HG03280 (cell line): ENCODE results near the gene GPAT2.
"Not testable (repeated sequence)": the region's sequence is repeated elsewhere in the genome, so short reads cannot be mapped to it uniquely, and the experiment has no call there.

Experiments used
- ATAC-seq: cut with Tn5 transposase; IDR thresholded peaks from one replicate; pipeline ENCODE4 v1.9.1; 2021; ENCODE audit warnings: mild to moderate bottlenecking, moderate library complexity; ENCODE audit not compliant: unreplicated experiment

Gene GPAT2

GRCh38 chr2:96065954-96066353, 31.2 kb upstream of the GPAT2 start:
- ATAC-seq = not testable (repeated sequence)

GRCh38 chr2:96065381-96065930, 30.7 kb upstream of the GPAT2 start:
- no peak for ATAC-seq

- not testable (repeated sequence) for ATAC-seq
These were observed 30.0 kb upstream of the GPAT2 start for GRCh38 chr2:96064760-96065159.

GRCh38 chr2:96064047-96064675, 29.4 kb upstream of the GPAT2 start:
- not testable (repeated sequence) for ATAC-seq

- not testable (repeated sequence) for ATAC-seq
These were observed 28.6 kb upstream of the GPAT2 start for GRCh38 chr2:96063116-96063899.

- ATAC-seq = not testable (repeated sequence)
These were observed 27.8 kb upstream of the GPAT2 start for GRCh38 chr2:96062483-96062882.

GRCh38 chr2:96061901-96062300, 27.2 kb upstream of the GPAT2 start:
- ATAC-seq = not testable (repeated sequence)

- ATAC-seq = not testable (repeated sequence)
These were observed 26.6 kb upstream of the GPAT2 start for GRCh38 chr2:96061197-96061817.

GRCh38 chr2:96060325-96060724, 25.6 kb upstream of the GPAT2 start:
- ATAC-seq = not testable (repeated sequence)

- not testable (repeated sequence) for ATAC-seq
These were observed 24.7 kb upstream of the GPAT2 start for GRCh38 chr2:96059443-96059842.

GRCh38 chr2:96055830-96056229, 21.1 kb upstream of the GPAT2 start:
- not testable (repeated sequence) for ATAC-seq

GRCh38 chr2:96054537-96054936, 19.8 kb upstream of the GPAT2 start:
- not testable (repeated sequence) for ATAC-seq

- ATAC-seq = not testable (repeated sequence)
These were observed 18.7 kb upstream of the GPAT2 start for GRCh38 chr2:96053385-96053784.

- ATAC-seq = not testable (repeated sequence)
These were observed 17.9 kb upstream of the GPAT2 start for GRCh38 chr2:96052632-96053031.

- not testable (repeated sequence) for ATAC-seq
These were observed 15.2 kb upstream of the GPAT2 start for GRCh38 chr2:96049917-96050262.

- not testable (repeated sequence) for ATAC-seq
These were observed 14.6 kb upstream of the GPAT2 start for GRCh38 chr2:96049049-96049916.

GRCh38 chr2:96035554-96035953, 838 bp upstream of the GPAT2 start:
- ATAC-seq = not testable (repeated sequence)

- ATAC-seq = not testable (repeated sequence)
These were observed 719 bp downstream of the GPAT2 start for GRCh38 chr2:96033997-96034396.

GRCh38 chr2:96027725-96028325, 6.9 kb downstream of the GPAT2 start:
- ATAC-seq = not testable (repeated sequence)

GRCh38 chr2:96025755-96026154, 9.0 kb downstream of the GPAT2 start:
- ATAC-seq = not testable (repeated sequence)
